MCF 10A (cell line): ENCODE results near the gene ATP6V1E1. TPM values are rescaled to one million over a fixed set of nuclear protein-coding genes. Genes with fewer than 3 reads are reported as not detected.

Experiments used
- BruUV-seq: library from RNA; stranded (reverse); fragments of 400-500 nt; replicated peaks from 2 replicates; lab custom pipeline; 2021; lab: Mats Ljungman, UMichigan
- CTCF ChIA-PET: fragments of 300-600 bp; sonication (Branson Sonifier 250); formaldehyde crosslinking; extraction: SDS; loops from one replicate; lab custom pipeline; 2021; ENCODE audit warnings: antibody characterized with exemption, inconsistent platforms; lab: Yijun Ruan, JAX
- POLR2A ChIA-PET: fragments of 300-600, 350-650 bp; sonication (Branson Sonifier 250); formaldehyde crosslinking; extraction: SDS; loops from one replicate; lab custom pipeline; 2020; ENCODE audit warnings: antibody characterized with exemption, inconsistent platforms; lab: Yijun Ruan, JAX
- DNase-seq: peaks from one replicate; pipeline ENCODE4 v3.0.0-alpha.2; 2018; ENCODE audit not compliant: unreplicated experiment
- H3K27ac Mint-ChIP-seq: one replicate; pipeline ENCODE4 v1.8.0; 2022; ENCODE audit warnings: mild to moderate bottlenecking, low read depth, mixed read lengths; ENCODE audit not compliant: unreplicated experiment
- H3K27me3 Mint-ChIP-seq: one replicate; pipeline ENCODE4 v1.8.0; 2022; ENCODE audit warnings: mixed read lengths; ENCODE audit not compliant: insufficient read depth, unreplicated experiment
- H3K36me3 Mint-ChIP-seq: one replicate; pipeline ENCODE4 v1.8.0; 2022; ENCODE audit warnings: mild to moderate bottlenecking, moderate library complexity, mixed read lengths; ENCODE audit not compliant: insufficient read depth, unreplicated experiment
- H3K4me1 Mint-ChIP-seq: one replicate; pipeline ENCODE4 v1.8.0; 2022; ENCODE audit warnings: mixed read lengths; ENCODE audit not compliant: insufficient read depth, unreplicated experiment
- H3K4me3 Mint-ChIP-seq: one replicate; pipeline ENCODE4 v1.8.0; 2022; ENCODE audit warnings: mild to moderate bottlenecking, moderate library complexity, mixed read lengths; ENCODE audit not compliant: unreplicated experiment
- H3K9me3 Mint-ChIP-seq: one replicate; pipeline ENCODE4 v1.8.0; 2022; ENCODE audit warnings: mixed read lengths; ENCODE audit not compliant: unreplicated experiment
- CTCF ChIP-seq: fragments of 200-600 bp; IDR thresholded peaks from one replicate; pipeline ENCODE4 v1.8.0; 2022; ENCODE audit warnings: antibody characterized with exemption, mild to moderate bottlenecking; ENCODE audit not compliant: unreplicated experiment
- intact Hi-C: fragments of 100-400 bp; cut with micrococcal nuclease; formaldehyde crosslinking; loops from 2 replicates; pipeline ENCODE4 v1.14.1; 2022
- total RNA-seq: library from RNA; stranded (reverse); gene quantifications from 2 replicates; pipeline ENCODE4 v1.2.3, GENCODE V29; 2022

Gene ATP6V1E1
- total RNA-seq, 1 experiment from 2014 or later = 86.4 TPM

DNA sequence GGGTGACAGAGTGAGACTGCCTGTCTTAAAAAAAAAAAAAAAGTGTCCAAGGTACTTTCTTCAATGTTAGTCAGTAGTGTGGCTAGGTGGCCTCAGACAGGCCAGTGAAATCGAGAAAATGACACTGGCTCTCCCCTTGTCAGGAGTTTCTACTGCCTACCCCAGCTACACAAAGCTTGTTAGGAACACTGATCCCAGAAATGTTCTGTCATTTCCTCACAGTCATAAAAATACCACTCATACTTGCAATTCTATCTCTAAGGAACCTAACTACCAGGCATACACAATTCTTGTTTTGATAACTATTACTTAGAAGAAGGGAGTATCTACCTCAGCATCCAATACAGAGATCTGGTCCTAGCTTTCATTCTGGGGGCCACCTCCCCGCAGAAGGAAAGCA lies 31.3 kb downstream of the ATP6V1E1 start:
- H3K4me1 Mint-ChIP-seq = no peaks in the 10 kb centered on the region
- no peak overlapping the region for H3K27ac Mint-ChIP-seq
- ChIA-PET POLR2A (interaction anchor here (1.0 to 1.1 kb wide), 3 partner anchors 21 to 42 kb away, joined by 3 to 4 read pairs (median 4); partner anchors contain the start of gene BCL2L13), CTCF (no interaction called here)
- H3K9me3 Mint-ChIP-seq = no peaks in the 10 kb centered on the region
- H3K27me3 Mint-ChIP-seq = no peaks in the 10 kb centered on the region
- intact Hi-C loops = no loop called here
- TF ChIP-seq CTCF = no peak
- peaks cover 94% of the 10 kb centered on the region for H3K36me3 Mint-ChIP-seq
- DNase-seq = no peak
- no peak overlapping the region for H3K4me3 Mint-ChIP-seq
- BruUV-seq = no TSS peak

GRCh38 chr22:17596226-17596625 lies 32.3 kb downstream of the ATP6V1E1 start:
- no peak overlapping the region for H3K27ac Mint-ChIP-seq
- DNase-seq = no peak
- no peaks in the 10 kb centered on the region for H3K27me3 Mint-ChIP-seq
- no peaks in the 10 kb centered on the region for H3K9me3 Mint-ChIP-seq
- BruUV-seq = no TSS peak
- no peak for TF ChIP-seq CTCF
- CTCF ChIA-PET = interaction anchor here (0.6 kb wide), 1 partner anchor 51 kb away, joined by 3 read pairs; no protein-coding TSS in a partner anchor
- intact Hi-C loops = no loop called here
- peaks cover 99% of the 10 kb centered on the region for H3K36me3 Mint-ChIP-seq
- H3K4me1 Mint-ChIP-seq = no peaks in the 10 kb centered on the region
- no peak overlapping the region for H3K4me3 Mint-ChIP-seq
- POLR2A ChIA-PET = no interaction called here

DNA sequence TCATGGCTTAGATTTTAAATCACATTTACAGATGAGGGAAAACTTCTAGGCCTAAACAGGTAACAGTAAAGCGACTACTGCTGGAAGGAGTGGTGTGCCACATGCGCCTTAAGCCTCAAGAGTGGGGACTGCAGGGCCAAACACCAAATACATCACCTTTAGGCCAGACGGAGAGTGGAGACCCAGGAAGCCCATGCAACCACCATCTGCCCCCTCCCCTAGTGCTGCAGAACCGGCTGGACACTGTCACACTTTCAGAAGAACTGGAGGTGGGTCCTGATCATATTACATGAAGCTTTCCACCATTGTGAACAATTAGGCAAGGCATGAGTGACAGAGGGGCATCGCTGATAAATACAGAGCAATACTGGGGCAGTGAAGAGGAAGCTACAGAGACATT lies 36.3 kb downstream of the ATP6V1E1 start:
- H3K27me3 Mint-ChIP-seq = no peaks in the 10 kb centered on the region
- TF ChIP-seq CTCF = no peak
- H3K36me3 Mint-ChIP-seq = peaks cover 83% of the 10 kb centered on the region
- no peak overlapping the region for H3K27ac Mint-ChIP-seq
- no peaks in the 10 kb centered on the region for H3K4me1 Mint-ChIP-seq
- no peaks in the 10 kb centered on the region for H3K9me3 Mint-ChIP-seq
- intact Hi-C loops = no loop called here
- ChIA-PET POLR2A (interaction anchor here (0.7 kb wide), 1 partner anchor 11 kb away, joined by 3 read pairs; no protein-coding TSS in a partner anchor), CTCF (interaction anchor here (0.7 to 2.5 kb wide), 2 partner anchors 33 to 350 kb away, joined by 5 to 7 read pairs; no protein-coding TSS in a partner anchor)
- BruUV-seq = TSS peak; percentile 59
- no peak for DNase-seq
- H3K4me3 Mint-ChIP-seq = no peak overlapping the region

DNA sequence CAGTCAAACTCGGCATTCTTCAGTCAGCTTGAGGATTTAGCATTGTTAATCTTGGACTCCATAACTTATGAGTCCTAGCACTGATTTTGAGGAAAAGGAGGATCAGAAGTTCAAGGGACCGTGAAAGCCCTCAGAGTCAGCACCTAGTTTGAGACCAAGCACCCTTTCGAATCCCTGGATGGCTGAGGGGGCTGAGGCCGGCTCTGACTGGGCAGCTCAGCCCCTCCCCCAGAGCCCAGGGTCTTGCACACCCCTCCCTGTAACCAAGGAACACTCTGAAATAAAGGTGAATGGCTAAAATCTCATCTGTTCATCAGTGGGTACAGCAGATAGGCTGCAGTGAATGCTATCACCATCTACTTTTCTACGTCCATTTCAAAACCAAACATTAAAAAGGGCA lies 38.0 kb downstream of the ATP6V1E1 start:
- Mint-ChIP-seq H3K27ac (no peak overlapping the region), H3K4me3 (no peak overlapping the region), H3K4me1 (no peaks in the 10 kb centered on the region), H3K9me3 (no peaks in the 10 kb centered on the region), H3K27me3 (no peaks in the 10 kb centered on the region), H3K36me3 (peaks cover 67% of the 10 kb centered on the region)
- BruUV-seq = no TSS peak
- intact Hi-C loops = no loop called here
- no peak for DNase-seq
- CTCF ChIA-PET = interaction anchor here (0.6 to 3.8 kb wide), 4 partner anchors 19 to 41 kb away, joined by 3 to 15 read pairs (median 4); no protein-coding TSS in a partner anchor
- POLR2A ChIA-PET = interaction anchor here (0.6 to 1.6 kb wide), 6 partner anchors 8 to 38 kb away, joined by 3 to 7 read pairs (median 4); partner anchors contain the start of gene ATP6V1E1
- no peak for TF ChIP-seq CTCF
